ENCODE data around the gene ALDH16A1.
"Not testable (repeated sequence)": the region's sequence is repeated elsewhere in the genome, so short reads cannot be mapped to it uniquely, and the experiment has no call there.

ALDH16A1 gene

GRCh38 chr19:49441210-49441959, 11.6 kb upstream of the ALDH16A1 start, which contains the start of gene SLC17A7:
TSS of gene SLC17A7 (minus strand) at chr19:49441527. CDS start at chr19:49441379, 148 bp downstream.
- DNase-seq (ENCODE audit: low read depth): no peak

- no peak for DNase-seq (ENCODE audit: low read depth)
Observed at GRCh38 chr19:49441960-49442350, 11.1 kb upstream of the ALDH16A1 start.

- DNase-seq (ENCODE audit: low read depth): no peak
Observed at GRCh38 chr19:49442354-49442753, 10.7 kb upstream of the ALDH16A1 start.

GRCh38 chr19:49442771-49443365, 10.2 kb upstream of the ALDH16A1 start:
- no peak for DNase-seq (ENCODE audit: low read depth)

- peak; percentile 88 for DNase-seq (ENCODE audit: low read depth)
Observed at GRCh38 chr19:49443366-49444099, 9.5 kb upstream of the ALDH16A1 start.

GRCh38 chr19:49444100-49444700, 8.8 kb upstream of the ALDH16A1 start:
- DNase-seq (ENCODE audit: low read depth): not testable (repeated sequence)

- DNase-seq (ENCODE audit: low read depth): no peak
Observed at GRCh38 chr19:49445997-49446396, 7.0 kb upstream of the ALDH16A1 start.

- DNase-seq (ENCODE audit: low read depth): no peak
Observed at GRCh38 chr19:49447485-49448431, 5.3 kb upstream of the ALDH16A1 start.

GRCh38 chr19:49448432-49448786, 4.6 kb upstream of the ALDH16A1 start:
- DNase-seq (ENCODE audit: low read depth): no peak

GRCh38 chr19:49450405-49450804, 2.6 kb upstream of the ALDH16A1 start:
- no peak for DNase-seq (ENCODE audit: low read depth)

GRCh38 chr19:49451430-49452181, 1.4 kb upstream of the ALDH16A1 start, which contains the start of gene PIH1D1:
TSS of gene PIH1D1 (minus strand) at chr19:49451814. CDS start at chr19:49451574, 240 bp downstream.
- peak; percentile 94 for DNase-seq (ENCODE audit: low read depth)

- no peak for DNase-seq (ENCODE audit: low read depth)
Observed at GRCh38 chr19:49453757-49454240, 774 bp downstream of the ALDH16A1 start.

- no peak for DNase-seq (ENCODE audit: low read depth)
Observed at GRCh38 chr19:49455773-49456172, 2.7 kb downstream of the ALDH16A1 start.

- DNase-seq (ENCODE audit: low read depth): no peak
Observed at GRCh38 chr19:49456326-49456725, 3.3 kb downstream of the ALDH16A1 start.

GRCh38 chr19:49458567-49458903, 5.5 kb downstream of the ALDH16A1 start:
- DNase-seq (ENCODE audit: low read depth): no peak

- no peak for DNase-seq (ENCODE audit: low read depth)
Observed at GRCh38 chr19:49459388-49459787, 6.4 kb downstream of the ALDH16A1 start.

GRCh38 chr19:49461130-49461529, 8.1 kb downstream of the ALDH16A1 start:
- DNase-seq (ENCODE audit: low read depth): not testable (repeated sequence)

GRCh38 chr19:49461656-49462055, 8.6 kb downstream of the ALDH16A1 start:
- DNase-seq (ENCODE audit: low read depth): no peak

- no peak for DNase-seq (ENCODE audit: low read depth)
Observed at GRCh38 chr19:49462492-49462891, 9.5 kb downstream of the ALDH16A1 start.

- no peak for DNase-seq (ENCODE audit: low read depth)
Observed at GRCh38 chr19:49463960-49464740, 11.1 kb downstream of the ALDH16A1 start.
